ENCODE results near the gene GAB3. TPM values are rescaled to one million over a fixed set of nuclear protein-coding genes. Genes with fewer than 3 reads are reported as not detected.

GAB3 gene
- total RNA-seq (ENCODE audit: low replicate concordance), result 1.2 and 4.2 TPM in 2 replicates

- no peak for TF ChIP-seq CTCF (IDR thresholded peaks at IDR 0.05; ENCODE audit: insufficient read depth, low read length)
- peak; percentile 36 for DNase-seq (ENCODE audit: low read depth)
- H3K4me3 ChIP-seq (ENCODE audit: low read depth, low read length), result peak within 1 kb of the TSS; percentile 65
Measured at GRCh38 chrX:154750301-154751202, at the start of gene GAB3. TSS of gene GAB3 (minus strand) at chrX:154751077. CDS start at chrX:154751025, 52 bp downstream.

- H3K4me3 ChIP-seq (ENCODE audit: low read depth, low read length), result no peak overlapping the region
- no peak for DNase-seq (ENCODE audit: low read depth)
- TF ChIP-seq CTCF (IDR thresholded peaks at IDR 0.05; ENCODE audit: insufficient read depth, low read length), result no peak
Measured at GRCh38 chrX:154799556-154800348, 48.9 kb upstream of the GAB3 start.

GRCh38 chrX:154797006-154797405 is 46.1 kb upstream of the GAB3 start:
- no peak for DNase-seq (ENCODE audit: low read depth)
- TF ChIP-seq CTCF (IDR thresholded peaks at IDR 0.05; ENCODE audit: insufficient read depth, low read length), result no peak
- no peak overlapping the region for H3K4me3 ChIP-seq (ENCODE audit: low read depth, low read length)

- TF ChIP-seq CTCF (IDR thresholded peaks at IDR 0.05; ENCODE audit: insufficient read depth, low read length), result no peak
- DNase-seq (ENCODE audit: low read depth), result no peak
Measured at GRCh38 chrX:154795016-154795415, 44.1 kb upstream of the GAB3 start.

GRCh38 chrX:154793084-154793795 is 42.4 kb upstream of the GAB3 start:
- DNase-seq (ENCODE audit: low read depth), result no peak
- TF ChIP-seq CTCF (IDR thresholded peaks at IDR 0.05; ENCODE audit: insufficient read depth, low read length), result no peak
- no peak overlapping the region for H3K4me3 ChIP-seq (ENCODE audit: low read depth, low read length)

More at GRCh38 chrX:154795016-154795415, 44.1 kb upstream of the GAB3 start:
- H3K4me3 ChIP-seq (ENCODE audit: low read depth, low read length), result no peak overlapping the region

- no peak for DNase-seq (ENCODE audit: low read depth)
- H3K4me3 ChIP-seq (ENCODE audit: low read depth, low read length), result no peak overlapping the region
- no peak for TF ChIP-seq CTCF (IDR thresholded peaks at IDR 0.05; ENCODE audit: insufficient read depth, low read length)
Measured at GRCh38 chrX:154791939-154792338, 41.1 kb upstream of the GAB3 start.
